ENCODE data around the gene DAZAP1. TPM values are rescaled to one million over a fixed set of nuclear protein-coding genes. Genes with fewer than 3 reads are reported as not detected.

Gene DAZAP1
- total RNA-seq, 3 donors from 2014 or later: 35.8 to 50.9 (median 48.8) TPM

GRCh38 chr19:1446713-1447481, 39.5 kb downstream of the DAZAP1 start:
- no peaks in the 10 kb centered on the region for H3K36me3 ChIP-seq
- no peak for DNase-seq (ENCODE audit: low spot score in 2 of 2)
- TF ChIP-seq POLR2A (IDR thresholded peaks at IDR 0.05): no peak
- TF ChIP-seq CTCF (IDR thresholded peaks at IDR 0.05): no peak
- no peak for TF ChIP-seq POLR2AphosphoS5 (IDR thresholded peaks at IDR 0.05)
- H3K27ac ChIP-seq: no peak overlapping the region
- peaks cover 5 to 8% of the 10 kb centered on the region in 2 donors for H3K4me1 ChIP-seq
- H3K27me3 ChIP-seq: peaks cover 37 to 63% of the 10 kb centered on the region in 2 donors
- H3K4me3 ChIP-seq: peak overlapping the region in 2 of 3 donors; percentile 46 to 66
- intact Hi-C loops (cut with DNase I; ENCODE audit: low total_unique reads): loop anchor here (10.0 kb wide), 1 partner anchor 172 kb away; the partner anchor contains the start of gene FAM174C
- H3K9me3 ChIP-seq: no peaks in the 10 kb centered on the region

- H3K27me3 ChIP-seq: peaks cover 40 to 69% of the 10 kb centered on the region in 2 donors
- H3K4me1 ChIP-seq: peaks cover 5 to 8% of the 10 kb centered on the region in 2 donors
- intact Hi-C loops (cut with DNase I; ENCODE audit: low total_unique reads): loop anchor here (10.0 kb wide), 1 partner anchor 173 kb away; the partner anchor contains the start of gene FAM174C
- H3K4me3 ChIP-seq: no peak overlapping the region
- TF ChIP-seq CTCF (IDR thresholded peaks at IDR 0.05): no peak
- TF ChIP-seq POLR2AphosphoS5 (IDR thresholded peaks at IDR 0.05): no peak
- TF ChIP-seq POLR2A (IDR thresholded peaks at IDR 0.05): no peak
- H3K27ac ChIP-seq: no peak overlapping the region
- H3K36me3 ChIP-seq: no peaks in the 10 kb centered on the region
- DNase-seq (ENCODE audit: low spot score in 2 of 2): no peak
- no peaks in the 10 kb centered on the region for H3K9me3 ChIP-seq
Measured at GRCh38 chr19:1447504-1447903, 40.1 kb downstream of the DAZAP1 start.

- H3K4me1 ChIP-seq: peaks cover 6 to 8% of the 10 kb centered on the region in 2 donors
- H3K27me3 ChIP-seq: peaks cover 45 to 73% of the 10 kb centered on the region in 2 donors
- H3K36me3 ChIP-seq: no peaks in the 10 kb centered on the region
- H3K9me3 ChIP-seq: no peaks in the 10 kb centered on the region
- intact Hi-C loops (cut with DNase I; ENCODE audit: low total_unique reads): loop anchor here (10.0 kb wide), 1 partner anchor 173 kb away; the partner anchor contains the start of gene FAM174C
- H3K4me3 ChIP-seq: no peak overlapping the region
- TF ChIP-seq POLR2AphosphoS5 (IDR thresholded peaks at IDR 0.05) (no peak), CTCF (IDR thresholded peaks at IDR 0.05) (no peak), POLR2A (IDR thresholded peaks at IDR 0.05) (no peak)
- no peak for DNase-seq (ENCODE audit: low spot score in 2 of 2)
- H3K27ac ChIP-seq: no peak overlapping the region
Measured at GRCh38 chr19:1447944-1448343, 40.6 kb downstream of the DAZAP1 start.

- H3K36me3 ChIP-seq: no peaks in the 10 kb centered on the region
- DNase-seq (ENCODE audit: low spot score in 2 of 2): no peak
- H3K27me3 ChIP-seq: peaks cover 46 to 83% of the 10 kb centered on the region in 2 donors
- intact Hi-C loops (cut with DNase I; ENCODE audit: low total_unique reads): loop anchor here (10.0 kb wide), 1 partner anchor 175 kb away; the partner anchor contains the start of gene FAM174C
- H3K27ac ChIP-seq: no peak within 1 kb of the TSS
- TF ChIP-seq POLR2A (IDR thresholded peaks at IDR 0.05) (no peak), POLR2AphosphoS5 (IDR thresholded peaks at IDR 0.05) (no peak)
- peaks cover 11 to 13% of the 10 kb centered on the region in 2 donors for H3K4me1 ChIP-seq
- no peaks in the 10 kb centered on the region for H3K9me3 ChIP-seq
- no peak within 1 kb of the TSS for H3K4me3 ChIP-seq
Measured at GRCh38 chr19:1449467-1450442, 42.4 kb downstream of the DAZAP1 start, which contains the start of gene APC2. TSS of gene APC2 (plus strand) at chr19:1450121. CDS start at chr19:1453002, 2,881 bp downstream.

All from breast epithelium (tissue), 4 donors.